ENCODE measurements around the gene ABCD3. TPM values are rescaled to one million over a fixed set of nuclear protein-coding genes. Genes with fewer than 3 reads are reported as not detected.
"Not testable (repeated sequence)": the region's sequence is repeated elsewhere in the genome, so short reads cannot be mapped to it uniquely, and the experiment has no call there.

ABCD3 gene
- total RNA-seq, 1 experiment from 2014 or later, result 45.3 TPM

GRCh38 chr1:94544706-94545490 lies 126.7 kb downstream of the ABCD3 start:
- peak; percentile 84 for DNase-seq (ENCODE audit: low read depth)

GRCh38 chr1:94549706-94550105 lies 131.5 kb downstream of the ABCD3 start:
- DNase-seq (ENCODE audit: low read depth), result no peak

GRCh38 chr1:94550396-94550795 lies 132.2 kb downstream of the ABCD3 start:
- DNase-seq (ENCODE audit: low read depth), result no peak

GRCh38 chr1:94550800-94551241 lies 132.6 kb downstream of the ABCD3 start:
- no peak for DNase-seq (ENCODE audit: low read depth)

- DNase-seq (ENCODE audit: low read depth), result no peak
These were observed 133.3 kb downstream of the ABCD3 start for GRCh38 chr1:94551449-94551848.

GRCh38 chr1:94552071-94552586 lies 133.9 kb downstream of the ABCD3 start:
- no peak for DNase-seq (ENCODE audit: low read depth)

- DNase-seq (ENCODE audit: low read depth), result peak; percentile 54
These were observed 135.1 kb downstream of the ABCD3 start for GRCh38 chr1:94553323-94553730.

- DNase-seq (ENCODE audit: low read depth), result no peak
These were observed 135.7 kb downstream of the ABCD3 start for GRCh38 chr1:94553931-94554330.

- DNase-seq (ENCODE audit: low read depth), result peak; percentile 78
These were observed 136.4 kb downstream of the ABCD3 start for GRCh38 chr1:94554580-94554979.

- no peak for DNase-seq (ENCODE audit: low read depth)
These were observed 136.9 kb downstream of the ABCD3 start for GRCh38 chr1:94555091-94555490.

GRCh38 chr1:94559921-94560320 lies 141.7 kb downstream of the ABCD3 start:
- DNase-seq (ENCODE audit: low read depth), result no peak

GRCh38 chr1:94560333-94560732 lies 142.1 kb downstream of the ABCD3 start:
- peak; percentile 29 for DNase-seq (ENCODE audit: low read depth)

- no peak for DNase-seq (ENCODE audit: low read depth)
These were observed 144.5 kb downstream of the ABCD3 start for GRCh38 chr1:94562519-94563260.

GRCh38 chr1:94565901-94566300 lies 147.7 kb downstream of the ABCD3 start:
- DNase-seq (ENCODE audit: low read depth), result no peak

GRCh38 chr1:94566436-94566835 lies 148.2 kb downstream of the ABCD3 start:
- not testable (repeated sequence) for DNase-seq (ENCODE audit: low read depth)

- not testable (repeated sequence) for DNase-seq (ENCODE audit: low read depth)
These were observed 149.9 kb downstream of the ABCD3 start for GRCh38 chr1:94567975-94568607.

Other genes starting within 250 kb of the ABCD3 start
- 17.9 and 18.1 TPM in 2 replicates for gene ARHGAP29, start 180.8 kb upstream of the ABCD3 start, total RNA-seq (2014; rRNA removed)
- gene F3, start 123.4 kb downstream of the ABCD3 start, total RNA-seq (2014; rRNA removed), result 30.2 and 56.4 TPM in 2 replicates

Measured in LHCN-M2 (cell line).